Measurements from ENCODE around the gene KLK2.

DNA sequence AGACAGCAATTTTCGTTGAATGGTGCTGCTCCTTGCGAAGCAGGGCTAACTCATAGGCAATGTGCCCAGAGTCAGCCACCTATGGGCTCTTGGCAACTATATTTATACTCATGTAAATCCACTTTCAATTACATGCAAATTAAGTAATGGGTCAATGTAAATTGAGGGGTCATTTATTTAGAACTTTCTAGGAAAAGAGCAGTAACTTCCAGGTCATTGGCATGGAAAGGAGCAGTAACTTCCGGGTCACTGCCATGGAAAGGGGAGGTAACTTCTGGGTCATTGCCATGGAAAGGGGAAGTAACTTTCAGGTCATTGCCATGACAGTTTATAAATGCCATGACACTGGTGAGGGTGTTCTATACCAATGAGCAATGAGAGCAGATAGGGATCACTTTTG is 26.3 kb downstream of the KLK2 start:
- TF ChIP-seq, protein P1, sequence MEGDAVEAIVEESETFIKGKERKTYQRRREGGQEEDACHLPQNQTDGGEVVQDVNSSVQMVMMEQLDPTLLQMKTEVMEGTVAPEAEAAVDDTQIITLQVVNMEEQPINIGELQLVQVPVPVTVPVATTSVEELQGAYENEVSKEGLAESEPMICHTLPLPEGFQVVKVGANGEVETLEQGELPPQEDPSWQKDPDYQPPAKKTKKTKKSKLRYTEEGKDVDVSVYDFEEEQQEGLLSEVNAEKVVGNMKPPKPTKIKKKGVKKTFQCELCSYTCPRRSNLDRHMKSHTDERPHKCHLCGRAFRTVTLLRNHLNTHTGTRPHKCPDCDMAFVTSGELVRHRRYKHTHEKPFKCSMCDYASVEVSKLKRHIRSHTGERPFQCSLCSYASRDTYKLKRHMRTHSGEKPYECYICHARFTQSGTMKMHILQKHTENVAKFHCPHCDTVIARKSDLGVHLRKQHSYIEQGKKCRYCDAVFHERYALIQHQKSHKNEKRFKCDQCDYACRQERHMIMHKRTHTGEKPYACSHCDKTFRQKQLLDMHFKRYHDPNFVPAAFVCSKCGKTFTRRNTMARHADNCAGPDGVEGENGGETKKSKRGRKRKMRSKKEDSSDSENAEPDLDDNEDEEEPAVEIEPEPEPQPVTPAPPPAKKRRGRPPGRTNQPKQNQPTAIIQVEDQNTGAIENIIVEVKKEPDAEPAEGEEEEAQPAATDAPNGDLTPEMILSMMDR (conservative IDR thresholded peaks at IDR 0.05; ENCODE audit: low read length) = no peak
- no peak for TF ChIP-seq EZH2phosphoT487 (IDR thresholded peaks at IDR 0.05; ENCODE audit: borderline replicate concordance)

Measured in Loucy (cell line).